A673 (cell line): ENCODE results near the gene FASTK. TPM values are rescaled to one million over a fixed set of nuclear protein-coding genes. Genes with fewer than 3 reads are reported as not detected.

ENCODE experiments used
- BruUV-seq: library from RNA; stranded (reverse); fragments of 400-500 nt; replicated peaks from 2 replicates; lab custom pipeline; 2021; lab: Mats Ljungman, UMichigan
- CTCF ChIA-PET: fragments of 300-600 bp; sonication (Branson Sonifier 250); formaldehyde crosslinking; loops from one replicate; lab custom pipeline; 2022; ENCODE audit warnings: antibody characterized with exemption; lab: Charles Lee
- POLR2A ChIA-PET: fragments of 300-600 bp; sonication (Branson Sonifier 250); formaldehyde crosslinking; loops from one replicate; lab custom pipeline; 2022; ENCODE audit warnings: antibody characterized with exemption; ENCODE audit not compliant: low non-redundant PET; lab: Charles Lee
- DNase-seq: peaks from one replicate; pipeline ENCODE4 v3.0.0-alpha.2; 2015; ENCODE audit warnings: low spot score
- H3K27ac ChIP-seq: fragments of 200-600 bp; sonication (generic); 2 replicates; pipeline ENCODE4 v1.5.1; 2016; ENCODE audit warnings: mixed run types, low read depth, mild to moderate bottlenecking, mixed read lengths, antibody characterized with exemption, low read length; ENCODE audit not compliant: poor library complexity, severe bottlenecking
- H3K27me3 ChIP-seq: fragments of 200-600 bp; sonication (generic); replicated peaks from 2 replicates; pipeline ENCODE4 v1.6.1; 2017; ENCODE audit warnings: mixed run types, low read depth, mild to moderate bottlenecking, mixed read lengths, antibody characterized with exemption, low read length; ENCODE audit not compliant: insufficient read depth, poor library complexity
- H3K36me3 ChIP-seq: fragments of 200-600 bp; sonication (generic); 2 replicates; pipeline ENCODE4 v1.6.1; 2016; ENCODE audit warnings: mixed run types, mild to moderate bottlenecking, mixed read lengths, antibody characterized with exemption, low read length; ENCODE audit not compliant: insufficient read depth, poor library complexity, severe bottlenecking
- H3K4me1 ChIP-seq: fragments of 200-600 bp; sonication (generic); 2 replicates; pipeline ENCODE4 v1.6.1; 2017; ENCODE audit warnings: mixed run types, mild to moderate bottlenecking, mixed read lengths, antibody characterized with exemption, low read length; ENCODE audit not compliant: insufficient read depth, poor library complexity, severe bottlenecking
- H3K4me3 ChIP-seq: fragments of 200-600 bp; sonication (generic); 2 replicates; pipeline ENCODE4 v1.5.1; 2016; ENCODE audit warnings: low read depth, mixed run types, mild to moderate bottlenecking, mixed read lengths, low read length; ENCODE audit not compliant: poor library complexity, severe bottlenecking
- H3K9me3 ChIP-seq: fragments of 200-600 bp; sonication (generic); 2 replicates; pipeline ENCODE4 v1.6.1; 2016; ENCODE audit warnings: mixed run types, low read depth, mild to moderate bottlenecking, mixed read lengths, antibody characterized with exemption, low read length; ENCODE audit not compliant: poor library complexity, severe bottlenecking
- CTCF ChIP-seq: fragments of 300-800, 200-600 bp; sonication (generic); conservative IDR thresholded peaks from 2 replicates; pipeline ENCODE4 v1.5.1; 2017; ENCODE audit warnings: low read depth, mild to moderate bottlenecking, antibody characterized with exemption, low read length, moderate library complexity, mixed read lengths
- EZH2 ChIP-seq: fragments of 200-600 bp; sonication (generic); IDR thresholded peaks from 2 replicates; pipeline ENCODE4 v1.6.1; 2017; ENCODE audit warnings: borderline replicate concordance, low read depth, mild to moderate bottlenecking, mixed read lengths, antibody characterized with exemption, low read length; ENCODE audit not compliant: poor library complexity, severe bottlenecking
- intact Hi-C: fragments of 100-400 bp; cut with micrococcal nuclease; formaldehyde crosslinking; loops from one replicate; pipeline ENCODE4 v1.10.0; 2022; ENCODE audit not compliant: unreplicated experiment
- total RNA-seq: library from RNA; stranded (reverse); gene quantifications from 2 replicates; pipeline ENCODE4 v1.2.3, GENCODE V29; 2021

The FASTK gene
- total RNA-seq, 1 experiment from 2014 or later = 80.5 TPM

- ChIA-PET CTCF (no interaction called here), POLR2A (no interaction called here)
- Histone ChIP-seq H3K27ac (no peak overlapping the region), H3K4me3 (no peak overlapping the region), H3K27me3 (no peaks in the 10 kb centered on the region), H3K9me3 (no peaks in the 10 kb centered on the region), H3K36me3 (peaks cover 48% of the 10 kb centered on the region), H3K4me1 (peaks cover 17% of the 10 kb centered on the region)
- DNase-seq = no peak
- intact Hi-C loops = no loop called here
- BruUV-seq = no TSS peak
- TF ChIP-seq CTCF (no peak), EZH2 (no peak)
Observed at GRCh38 chr7:151065516-151065915, 15.1 kb downstream of the FASTK start.

GRCh38 chr7:151064993-151065392 lies 15.6 kb downstream of the FASTK start:
- ChIA-PET POLR2A (no interaction called here), CTCF (no interaction called here)
- TF ChIP-seq EZH2 (no peak), CTCF (no peak)
- Histone ChIP-seq H3K27ac (no peak overlapping the region), H3K4me1 (peaks cover 17% of the 10 kb centered on the region), H3K9me3 (no peaks in the 10 kb centered on the region), H3K4me3 (no peak overlapping the region), H3K36me3 (peaks cover 43% of the 10 kb centered on the region), H3K27me3 (no peaks in the 10 kb centered on the region)
- DNase-seq = no peak
- BruUV-seq = no TSS peak
- intact Hi-C loops = no loop called here

- ChIA-PET POLR2A (no interaction called here), CTCF (no interaction called here)
- peaks cover 38% of the 10 kb centered on the region for H3K36me3 ChIP-seq
- no peak overlapping the region for H3K4me3 ChIP-seq
- no peak overlapping the region for H3K27ac ChIP-seq
- DNase-seq = no peak
- no TSS peak for BruUV-seq
- H3K4me1 ChIP-seq = peaks cover 17% of the 10 kb centered on the region
- no peaks in the 10 kb centered on the region for H3K27me3 ChIP-seq
- TF ChIP-seq EZH2 (no peak), CTCF (no peak)
- H3K9me3 ChIP-seq = no peaks in the 10 kb centered on the region
- intact Hi-C loops = no loop called here
Observed at GRCh38 chr7:151064454-151064853, 16.2 kb downstream of the FASTK start.
